Measurements from ENCODE around the gene IQUB. TPM values are rescaled to one million over a fixed set of nuclear protein-coding genes. Genes with fewer than 3 reads are reported as not detected.
"Not testable (repeated sequence)": the region's sequence is repeated elsewhere in the genome, so short reads cannot be mapped to it uniquely, and the experiment has no call there.

Gene IQUB
- total and polyA plus RNA-seq, 2 donors (not counting 1 experiment from before 2014, with no cell fraction given) = 0.01 to 0.12 TPM

GRCh38 chr7:123410273-123410904, 124.0 kb downstream of the IQUB start:
- Histone ChIP-seq H4K20me1 (ENCODE audit: control insufficient read depth, insufficient read depth, low read length, poor library complexity, severe bottlenecking) (no peaks in the 10 kb centered on the region), H3K79me2 (ENCODE audit: control insufficient read depth, insufficient read depth, low read length) (no peaks in the 10 kb centered on the region), H3K4me1 (ENCODE audit: control insufficient read depth in 2 of 2, insufficient read depth in 2 of 2, low read length in 2 of 2) (no peaks in the 10 kb centered on the region), H3K27ac (ENCODE audit: low read length in 2 of 2) (no peak overlapping the region), H3K4me2 (replicated peaks; ENCODE audit: low read depth, low read length, poor library complexity, severe bottlenecking) (no peak overlapping the region), H3K9me3 (ENCODE audit: control extremely low read depth in 1 of 3, control insufficient read depth in 2 of 3, insufficient read depth in 1 of 3, low read length in 2 of 3) (no peaks in the 10 kb centered on the region), H3K36me3 (replicated peaks in 1 of 2; ENCODE audit: control extremely low read depth in 1 of 2, control insufficient read depth in 1 of 2, extremely low read depth in 1 of 2, insufficient read depth in 2 of 2, low read length in 1 of 2) (no peaks in the 10 kb centered on the region), H3K27me3 (replicated peaks in 1 of 4; ENCODE audit: control extremely low read depth in 1 of 4, control insufficient read depth in 3 of 4, insufficient read depth in 4 of 4, low read length in 3 of 4) (no peaks in the 10 kb centered on the region), H3K4me3 (ENCODE audit: control extremely low read depth in 1 of 5, extremely low read depth in 1 of 5, insufficient read depth in 1 of 5, low read depth in 2 of 5, low read length in 4 of 5) (no peak overlapping the region), H2AFZ (ENCODE audit: insufficient read depth, low read depth, low read length, poor library complexity, severe bottlenecking) (no peak overlapping the region), H3K9ac (ENCODE audit: low read length) (no peak overlapping the region)
- H3K27ac Mint-ChIP-seq = no peak overlapping the region
- no peak for ATAC-seq (ENCODE audit: low read depth)
- no peak overlapping the region for H3K4me3 Mint-ChIP-seq
- POLR2A ChIA-PET = no interaction called here
- WGBS (ENCODE audit: insufficient coverage) = no CpG with 5 or more reads among the region's 1 CpG
- CTCF ChIA-PET = no interaction called here
- H3K9me3 Mint-ChIP-seq (ENCODE audit: insufficient read depth) = no peaks in the 10 kb centered on the region
- no peaks in the 10 kb centered on the region for H3K27me3 Mint-ChIP-seq
- intact Hi-C loops (cut with micrococcal nuclease) = no loop called here
- TF ChIP-seq EZH2 (IDR thresholded peaks at IDR 0.05; ENCODE audit: borderline replicate concordance, insufficient read depth, low read depth, low read length, poor library complexity, severe bottlenecking) = no peak
- no peak for TF ChIP-seq CTCF (IDR thresholded peaks at IDR 0.05)
- H3K4me1 Mint-ChIP-seq = no peaks in the 10 kb centered on the region
- no peak for DNase-seq

GRCh38 chr7:123407951-123408350, 126.4 kb downstream of the IQUB start:
- H3K4me1 ChIP-seq (ENCODE audit: control insufficient read depth in 2 of 2, insufficient read depth in 2 of 2, low read length in 2 of 2); H3K4me3 ChIP-seq (ENCODE audit: control extremely low read depth in 1 of 5, extremely low read depth in 1 of 5, insufficient read depth in 1 of 5, low read depth in 2 of 5, low read length in 4 of 5); DNase-seq; H3K79me2 ChIP-seq (ENCODE audit: control insufficient read depth, insufficient read depth, low read length); H3K9me3 Mint-ChIP-seq (ENCODE audit: insufficient read depth); H3K27ac Mint-ChIP-seq; ATAC-seq (ENCODE audit: low read depth); H3K9me3 ChIP-seq (ENCODE audit: control extremely low read depth in 1 of 3, control insufficient read depth in 2 of 3, insufficient read depth in 1 of 3, low read length in 2 of 3); H3K4me1 Mint-ChIP-seq; POLR2A ChIA-PET; intact Hi-C loops (cut with micrococcal nuclease); H3K9ac ChIP-seq (ENCODE audit: low read length); H3K4me2 ChIP-seq (replicated peaks; ENCODE audit: low read depth, low read length, poor library complexity, severe bottlenecking); H3K36me3 ChIP-seq (replicated peaks in 1 of 2; ENCODE audit: control extremely low read depth in 1 of 2, control insufficient read depth in 1 of 2, extremely low read depth in 1 of 2, insufficient read depth in 2 of 2, low read length in 1 of 2); H3K27me3 Mint-ChIP-seq; H3K4me3 Mint-ChIP-seq; H3K27ac ChIP-seq (ENCODE audit: low read length in 2 of 2); CTCF ChIA-PET; H3K27me3 ChIP-seq (replicated peaks in 1 of 4; ENCODE audit: control extremely low read depth in 1 of 4, control insufficient read depth in 3 of 4, insufficient read depth in 4 of 4, low read length in 3 of 4); H4K20me1 ChIP-seq (ENCODE audit: control insufficient read depth, insufficient read depth, low read length, poor library complexity, severe bottlenecking); H2AFZ ChIP-seq (ENCODE audit: insufficient read depth, low read depth, low read length, poor library complexity, severe bottlenecking): not testable (repeated sequence)
- 79% methylated on average over 2 of the region's 4 CpGs for WGBS (ENCODE audit: insufficient coverage)

Small RNA genes lying within 50 kb of the gene (small RNA-seq; reads per million reads assigned to genes)
- not detected for gene RNU6-296P (ENCODE audit: insufficient read length, low read depth, low replicate concordance)

Other genes with a start within 250 kb of the IQUB start
- 50.7 and 55.9 TPM in 2 replicates for gene NDUFA5, start 23.2 kb upstream of the IQUB start, total RNA-seq
- gene NDUFA5, start 23.2 kb upstream of the IQUB start, polyA plus RNA-seq = 8.1 and 21.2 TPM in 2 replicates
- not detected in 2 replicates for gene ASB15, start 67.2 kb upstream of the IQUB start, total RNA-seq
- gene ASB15, start 67.2 kb upstream of the IQUB start, polyA plus RNA-seq = not detected in 2 replicates
- not detected in 2 replicates for gene LMOD2, start 121.3 kb upstream of the IQUB start, total RNA-seq
- not detected in 2 replicates for gene LMOD2, start 121.3 kb upstream of the IQUB start, polyA plus RNA-seq
- 9.9 and 10.4 TPM in 2 replicates for gene WASL, start 214.4 kb upstream of the IQUB start, total RNA-seq
- gene WASL, start 214.4 kb upstream of the IQUB start, polyA plus RNA-seq = 1.8 and 2.0 TPM in 2 replicates

Measured in B cell (primary cell).